Measurements from ENCODE around the gene SORL1.

Gene SORL1

GRCh38 chr11:121544956-121545355, 92.8 kb downstream of the SORL1 start:
- H3K79me2 ChIP-seq (ENCODE audit: insufficient read depth, low read length): peaks cover 28% of the 10 kb centered on the region
- peaks cover 69% of the 10 kb centered on the region; the same call in 1 of the 2 replicates for H3K36me3 ChIP-seq (ENCODE audit: insufficient read depth, low read length)
- peak overlapping the region; percentile 65 for H3K9ac ChIP-seq (ENCODE audit: low read depth, low read length, poor library complexity, severe bottlenecking)

GRCh38 chr11:121547574-121547973, 95.5 kb downstream of the SORL1 start:
- Histone ChIP-seq H3K4me3 (ENCODE audit: low read length, poor library complexity, severe bottlenecking) (no peak overlapping the region), H3K9ac (ENCODE audit: low read depth, low read length, poor library complexity, severe bottlenecking) (peak overlapping the region; percentile 65), H3K4me1 (ENCODE audit: insufficient read depth, low read length, poor library complexity, severe bottlenecking) (peaks cover 44% of the 10 kb centered on the region), H3K27me3 (ENCODE audit: insufficient read depth, low read length, poor library complexity, severe bottlenecking) (no peaks in the 10 kb centered on the region), H3K36me3 (ENCODE audit: insufficient read depth, low read length) (peaks cover 77% of the 10 kb centered on the region; the same call in 1 of the 2 replicates), H3K79me2 (ENCODE audit: insufficient read depth, low read length) (peaks cover 28% of the 10 kb centered on the region), H3K9me3 (ENCODE audit: insufficient read depth, low read depth, low read length) (no peaks in the 10 kb centered on the region), H3K9me2 (replicated peaks; ENCODE audit: low read depth, low read length) (no peaks in the 10 kb centered on the region), H3F3A (ENCODE audit: low read depth) (no peaks in the 10 kb centered on the region), H2AFZ (ENCODE audit: low read length) (no peak overlapping the region), H4K20me1 (ENCODE audit: insufficient read depth, low read length, poor library complexity, severe bottlenecking) (no peaks in the 10 kb centered on the region), H3K4me2 (ENCODE audit: low read depth, low read length, poor library complexity, severe bottlenecking) (peak overlapping the region; percentile 74)
- no peak for TF ChIP-seq CTCF (conservative IDR thresholded peaks at IDR 0.05; ENCODE audit: low read length)
- no peak for TF ChIP-seq EZH2phosphoT487 (IDR thresholded peaks at IDR 0.05; ENCODE audit: borderline replicate concordance)

More at GRCh38 chr11:121544956-121545355, 92.8 kb downstream of the SORL1 start:
- peak overlapping the region; percentile 74 for H3K4me2 ChIP-seq (ENCODE audit: low read depth, low read length, poor library complexity, severe bottlenecking)
- H4K20me1 ChIP-seq (ENCODE audit: insufficient read depth, low read length, poor library complexity, severe bottlenecking): no peaks in the 10 kb centered on the region
- no peaks in the 10 kb centered on the region for H3K27me3 ChIP-seq (ENCODE audit: insufficient read depth, low read length, poor library complexity, severe bottlenecking)
- H3K9me3 ChIP-seq (ENCODE audit: insufficient read depth, low read depth, low read length): no peaks in the 10 kb centered on the region
- H3F3A ChIP-seq (ENCODE audit: low read depth): no peaks in the 10 kb centered on the region
- no peak overlapping the region for H2AFZ ChIP-seq (ENCODE audit: low read length)
- no peaks in the 10 kb centered on the region for H3K9me2 ChIP-seq (replicated peaks; ENCODE audit: low read depth, low read length)
- peaks cover 54% of the 10 kb centered on the region for H3K4me1 ChIP-seq (ENCODE audit: insufficient read depth, low read length, poor library complexity, severe bottlenecking)
- no peak for TF ChIP-seq EZH2phosphoT487 (IDR thresholded peaks at IDR 0.05; ENCODE audit: borderline replicate concordance)
- TF ChIP-seq CTCF (conservative IDR thresholded peaks at IDR 0.05; ENCODE audit: low read length): no peak
- H3K4me3 ChIP-seq (ENCODE audit: low read length, poor library complexity, severe bottlenecking): peak overlapping the region; percentile 63

GRCh38 chr11:121550247-121551030, 98.3 kb downstream of the SORL1 start:
- peaks cover 26% of the 10 kb centered on the region for H3K4me1 ChIP-seq (ENCODE audit: insufficient read depth, low read length, poor library complexity, severe bottlenecking)
- TF ChIP-seq CTCF (conservative IDR thresholded peaks at IDR 0.05; ENCODE audit: low read length) (no peak), EZH2phosphoT487 (IDR thresholded peaks at IDR 0.05; ENCODE audit: borderline replicate concordance) (no peak)
- no peaks in the 10 kb centered on the region for H3K27me3 ChIP-seq (ENCODE audit: insufficient read depth, low read length, poor library complexity, severe bottlenecking)
- H4K20me1 ChIP-seq (ENCODE audit: insufficient read depth, low read length, poor library complexity, severe bottlenecking): no peaks in the 10 kb centered on the region
- no peaks in the 10 kb centered on the region for H3F3A ChIP-seq (ENCODE audit: low read depth)
- H3K4me2 ChIP-seq (ENCODE audit: low read depth, low read length, poor library complexity, severe bottlenecking): no peak overlapping the region
- H2AFZ ChIP-seq (ENCODE audit: low read length): no peak overlapping the region
- no peak overlapping the region for H3K9ac ChIP-seq (ENCODE audit: low read depth, low read length, poor library complexity, severe bottlenecking)
- H3K4me3 ChIP-seq (ENCODE audit: low read length, poor library complexity, severe bottlenecking): no peak overlapping the region
- no peaks in the 10 kb centered on the region for H3K9me3 ChIP-seq (ENCODE audit: insufficient read depth, low read depth, low read length)
- peaks cover 26% of the 10 kb centered on the region for H3K79me2 ChIP-seq (ENCODE audit: insufficient read depth, low read length)
- peaks cover 87% of the 10 kb centered on the region; the same call in 1 of the 2 replicates for H3K36me3 ChIP-seq (ENCODE audit: insufficient read depth, low read length)
- H3K9me2 ChIP-seq (replicated peaks; ENCODE audit: low read depth, low read length): no peaks in the 10 kb centered on the region

Data from Loucy (cell line).